Epithelial cell of proximal tubule (primary cell): Measurements from ENCODE around the gene SMOC2. TPM values are rescaled to one million over a fixed set of nuclear protein-coding genes. Genes with fewer than 3 reads are reported as not detected.
"Not testable (repeated sequence)": the region's sequence is repeated elsewhere in the genome, so short reads cannot be mapped to it uniquely, and the experiment has no call there.

Experiments
- DNase-seq: peaks from one replicate; pipeline ENCODE4 v3.0.0-alpha.2; 2011; ENCODE audit warnings: low read depth
- H3K4me3 ChIP-seq: 2 replicates; pipeline ENCODE4 v1.5.1; 2011; ENCODE audit warnings: low read depth, mild to moderate bottlenecking, low read length
- CTCF ChIP-seq: conservative IDR thresholded peaks from 2 replicates; pipeline ENCODE4 v1.5.1; 2012; ENCODE audit warnings: low read depth, mild to moderate bottlenecking, low read length
- total RNA-seq: library from RNA; depleted of rRNA; stranded (reverse); fragments of >200 nt; gene quantifications from 2 replicates; pipeline ENCODE4 v1.2.3, GENCODE V29; 2015

SMOC2 gene
- total RNA-seq, 1 donor from 2014 or later: 0.35 TPM

DNA sequence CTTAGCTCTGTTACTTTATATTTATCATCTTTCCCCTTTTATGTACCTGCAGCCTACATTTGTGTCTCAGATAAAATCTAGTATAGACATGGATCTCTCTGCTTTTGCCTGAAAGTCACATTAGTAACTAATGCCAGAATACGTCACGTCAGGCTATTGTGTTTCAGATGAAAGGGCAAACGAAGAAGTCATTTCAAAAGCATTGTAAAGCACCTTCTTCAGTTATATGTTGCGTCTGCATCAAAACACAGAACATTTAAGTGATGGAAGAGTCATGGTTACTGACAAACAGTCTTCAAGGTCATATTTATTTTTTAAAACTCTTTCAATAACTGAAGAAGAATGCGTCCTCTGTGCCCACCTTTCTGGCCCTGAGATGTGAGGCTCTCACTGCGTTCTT lies 119.1 kb downstream of the SMOC2 start:
- no peak for TF ChIP-seq CTCF
- no peak for DNase-seq
- no peak overlapping the region for H3K4me3 ChIP-seq

DNA sequence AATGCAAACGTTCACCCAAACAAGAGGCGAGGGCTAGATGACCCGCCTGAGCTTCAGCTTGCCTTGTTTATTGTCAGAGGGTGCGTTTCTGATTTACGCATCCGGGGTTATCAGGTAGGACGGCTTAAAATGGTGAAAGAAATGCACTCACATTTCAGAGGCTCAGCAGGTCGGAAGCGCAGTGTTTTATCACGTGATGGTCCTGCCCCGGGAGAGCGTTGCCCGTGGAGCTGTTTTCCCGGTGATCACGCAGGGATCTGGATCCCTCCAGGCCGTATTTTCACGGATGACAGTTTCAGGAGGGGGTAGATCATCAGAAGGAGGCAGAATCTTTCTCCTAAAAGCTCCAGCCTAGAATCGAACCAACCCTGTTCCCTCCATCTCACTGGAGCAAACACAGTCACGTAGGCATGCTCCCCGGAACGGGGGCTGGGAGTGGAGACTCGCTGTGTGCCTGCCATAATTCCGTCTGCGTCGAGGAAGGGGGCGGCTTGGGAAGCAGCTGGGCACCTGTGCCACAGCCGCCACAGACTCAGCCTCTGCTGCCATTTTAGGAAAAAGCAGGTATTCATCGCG lies 121.7 kb downstream of the SMOC2 start:
- no peak overlapping the region for H3K4me3 ChIP-seq
- no peak for DNase-seq
- no peak for TF ChIP-seq CTCF

DNA sequence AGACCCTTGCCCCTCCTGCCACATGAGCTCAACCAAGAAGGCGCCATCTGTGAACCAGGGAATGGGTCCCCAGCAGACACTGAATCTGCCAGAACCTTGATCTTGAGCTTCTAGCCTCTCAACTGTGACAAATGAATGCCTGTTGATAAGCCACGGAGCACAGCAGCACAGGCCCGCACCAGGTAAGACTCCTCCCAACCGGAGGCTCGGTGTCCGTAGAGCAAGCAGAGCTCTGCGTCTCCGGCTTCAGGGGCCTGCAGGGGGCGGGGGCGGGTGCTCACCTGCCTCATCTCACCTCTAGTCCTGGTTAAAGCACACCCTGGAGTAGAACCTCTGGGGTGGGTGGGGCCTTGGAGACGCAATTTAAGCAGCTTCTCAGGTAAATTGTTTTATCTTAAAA lies 122.7 kb downstream of the SMOC2 start:
- no peak for DNase-seq
- H3K4me3 ChIP-seq: no peak overlapping the region
- TF ChIP-seq CTCF: no peak

GRCh38 chr6:168565112-168565511 lies 124.1 kb downstream of the SMOC2 start:
- DNase-seq: no peak
- TF ChIP-seq CTCF: no peak

GRCh38 chr6:168570211-168570610 lies 129.2 kb downstream of the SMOC2 start:
- no peak for DNase-seq
- TF ChIP-seq CTCF: no peak
- no peak overlapping the region for H3K4me3 ChIP-seq

More at GRCh38 chr6:168565112-168565511, 124.1 kb downstream of the SMOC2 start:
- H3K4me3 ChIP-seq: no peak overlapping the region

DNA sequence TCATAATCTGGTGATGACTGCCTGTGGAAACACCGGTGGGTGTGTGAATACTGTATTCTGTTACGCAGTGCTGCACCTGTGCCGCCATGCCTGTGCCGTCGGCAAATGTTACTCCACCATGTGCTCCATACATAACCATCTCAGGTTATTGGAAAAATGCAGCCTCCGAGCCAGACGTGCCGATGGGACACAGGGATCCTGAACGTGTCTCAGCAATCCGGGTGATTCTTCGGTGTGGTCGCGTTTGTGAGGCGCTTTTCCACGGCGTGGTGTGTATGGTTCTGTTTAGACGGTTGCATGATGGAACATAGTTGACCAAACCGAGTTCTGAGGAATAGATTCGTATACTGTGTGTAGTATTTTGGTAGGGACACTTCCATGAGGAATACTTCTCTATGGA lies 130.3 kb downstream of the SMOC2 start:
- no peak for TF ChIP-seq CTCF
- no peak for DNase-seq
- no peak overlapping the region for H3K4me3 ChIP-seq

DNA sequence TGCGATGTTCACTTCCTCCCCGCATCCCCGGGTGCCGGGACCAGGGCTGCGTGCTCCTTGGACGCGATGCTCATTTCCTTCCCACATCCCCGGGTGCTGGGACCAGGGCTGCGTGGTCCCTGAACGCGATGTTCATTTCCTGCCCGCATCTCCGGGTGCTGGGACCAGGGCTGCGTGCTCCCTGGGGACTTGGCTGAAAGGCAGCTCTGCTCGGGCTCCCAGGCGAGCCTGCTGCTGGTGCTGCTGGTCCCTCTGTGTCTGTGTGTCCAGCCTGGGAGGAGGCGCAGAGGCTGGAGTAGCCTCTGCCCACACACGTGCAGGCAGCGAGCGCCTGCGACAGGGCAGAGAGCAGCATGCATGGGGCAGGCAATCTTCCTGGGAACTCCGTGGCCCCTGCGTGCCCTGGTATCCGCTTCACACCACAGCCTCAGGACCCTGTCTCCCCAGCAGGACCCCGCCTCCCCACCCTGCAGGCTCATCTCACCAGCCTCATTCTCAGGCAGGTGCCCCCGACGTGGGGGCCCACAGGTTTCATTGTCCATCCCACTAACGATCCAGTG lies 132.4 kb downstream of the SMOC2 start:
- not testable (repeated sequence) for H3K4me3 ChIP-seq, DNase-seq
